Hepatocyte (in vitro differentiated cells): ENCODE data around the gene CES5A. TPM values are rescaled to one million over a fixed set of nuclear protein-coding genes. Genes with fewer than 3 reads are reported as not detected.

Experiments
- DNase-seq: peaks from one replicate; pipeline ENCODE4 v3.0.0-alpha.2; 2016; ENCODE audit warnings: low spot score
- H2AFZ ChIP-seq: fragments of 200-600 bp; sonication (generic); 2 replicates; pipeline ENCODE4 v1.6.0; 2016; ENCODE audit warnings: antibody characterized with exemption, mild to moderate bottlenecking
- H3K27ac ChIP-seq: fragments of 200-600 bp; sonication (generic); 2 replicates; pipeline ENCODE4 v1.5.1; 2016; ENCODE audit warnings: mild to moderate bottlenecking
- H3K27me3 ChIP-seq: fragments of 200-600 bp; sonication (generic); 2 replicates; pipeline ENCODE4 v1.6.1; 2016
- H3K36me3 ChIP-seq: fragments of 200-600 bp; sonication (generic); replicated peaks from 2 replicates; pipeline ENCODE4 v1.5.1; 2016; ENCODE audit warnings: low read depth; ENCODE audit not compliant: insufficient read depth
- H3K4me1 ChIP-seq: fragments of 200-600 bp; sonication (generic); 2 replicates; pipeline ENCODE4 v1.5.1; 2016; ENCODE audit warnings: mild to moderate bottlenecking, moderate library complexity; ENCODE audit not compliant: insufficient read depth
- H3K4me2 ChIP-seq: fragments of 200-600 bp; sonication (generic); 2 replicates; pipeline ENCODE4 v1.6.0; 2016
- H3K4me3 ChIP-seq: fragments of 200-600 bp; sonication (generic); 2 replicates; pipeline ENCODE4 v1.5.1; 2016; ENCODE audit warnings: mild to moderate bottlenecking
- H3K79me2 ChIP-seq: fragments of 200-600 bp; sonication (generic); 2 replicates; pipeline ENCODE4 v1.6.0; 2017; ENCODE audit warnings: mild to moderate bottlenecking
- H3K9me2 ChIP-seq: fragments of 200-600 bp; sonication (generic); replicated peaks from 2 replicates; pipeline ENCODE4 v1.6.0; 2017; ENCODE audit warnings: mild to moderate bottlenecking; ENCODE audit not compliant: insufficient read depth
- H3K9me3 ChIP-seq: fragments of 200-600 bp; sonication (generic); 2 replicates; pipeline ENCODE4 v1.5.1; 2016; ENCODE audit warnings: low read depth, mild to moderate bottlenecking
- H4K20me1 ChIP-seq: fragments of 200-600 bp; sonication (generic); 2 replicates; pipeline ENCODE4 v1.6.0; 2016; ENCODE audit warnings: mild to moderate bottlenecking; ENCODE audit not compliant: insufficient read depth, poor library complexity, severe bottlenecking
- CTCF ChIP-seq: fragments of 200-600 bp; sonication (generic); IDR thresholded peaks from 2 replicates; pipeline ENCODE4 v1.5.1; 2016; ENCODE audit warnings: antibody characterized with exemption, mild to moderate bottlenecking; ENCODE audit not compliant: poor library complexity
- EZH2 ChIP-seq: fragments of 200-600 bp; sonication (generic); IDR thresholded peaks from 2 replicates; pipeline ENCODE4 v1.6.1; 2016; ENCODE audit warnings: antibody characterized with exemption, mild to moderate bottlenecking, borderline replicate concordance
- EZH2phosphoT487 ChIP-seq: fragments of 200-600 bp; sonication (generic); IDR thresholded peaks from one replicate; pipeline ENCODE4 v1.6.1; 2018; ENCODE audit warnings: antibody characterized with exemption, mild to moderate bottlenecking, low read depth, moderate library complexity; ENCODE audit not compliant: unreplicated experiment, severe bottlenecking
- WGBS: methylation state at CpG from one replicate; pipeline ENCODE4 v1.1.6; 2016; ENCODE audit warnings: low lambda C conversion rate; ENCODE audit errors: missing lambda C conversion rate; 5-methylcytosine and 5-hydroxymethylcytosine counted together
- polyA plus RNA-seq: library from polyadenylated mRNA; unstranded; fragments of >200 nt; fragmentation: Nextera tagmentation; extraction: Ambion mirVana; gene quantifications from 2 replicates; pipeline ENCODE4 v1.2.1, GENCODE V29; 2016
- total RNA-seq: library from RNA; depleted of rRNA; stranded (reverse); fragments of >200 nt; gene quantifications from 2 replicates; pipeline ENCODE4 v1.2.3, GENCODE V29; 2014

Gene CES5A
- total and polyA plus RNA-seq, 2 experiments from 2014 or later = not detected

- no peaks in the 10 kb centered on the region for H4K20me1 ChIP-seq
- no peaks in the 10 kb centered on the region for H3K4me1 ChIP-seq
- H2AFZ ChIP-seq = no peak overlapping the region
- WGBS = 78% methylated on average over 2 of the region's 2 CpGs
- TF ChIP-seq CTCF = no peak
- no peak for TF ChIP-seq EZH2
- TF ChIP-seq EZH2phosphoT487 = no peak
- H3K27me3 ChIP-seq = no peaks in the 10 kb centered on the region
- no peaks in the 10 kb centered on the region for H3K36me3 ChIP-seq
- no peaks in the 10 kb centered on the region for H3K9me3 ChIP-seq
- no peak overlapping the region for H3K27ac ChIP-seq
- H3K9me2 ChIP-seq = no peaks in the 10 kb centered on the region
- H3K4me3 ChIP-seq = no peak overlapping the region
- no peak for DNase-seq
- H3K4me2 ChIP-seq = no peak overlapping the region
- H3K79me2 ChIP-seq = no peaks in the 10 kb centered on the region
Measured at GRCh38 chr16:55892821-55893220, 17.6 kb upstream of the CES5A start.

- no peak for DNase-seq
- Histone ChIP-seq H3K4me3 (no peak overlapping the region), H4K20me1 (no peaks in the 10 kb centered on the region), H3K27ac (no peak overlapping the region), H3K27me3 (no peaks in the 10 kb centered on the region), H2AFZ (no peak overlapping the region), H3K79me2 (no peaks in the 10 kb centered on the region), H3K9me3 (no peaks in the 10 kb centered on the region), H3K9me2 (no peaks in the 10 kb centered on the region), H3K36me3 (no peaks in the 10 kb centered on the region), H3K4me2 (no peak overlapping the region), H3K4me1 (no peaks in the 10 kb centered on the region)
- WGBS = 87% methylated on average over 2 of the region's 2 CpGs
- no peak for TF ChIP-seq EZH2phosphoT487
- no peak for TF ChIP-seq CTCF
- no peak for TF ChIP-seq EZH2
Measured at GRCh38 chr16:55889518-55889917, 14.3 kb upstream of the CES5A start.

- no peak overlapping the region for H3K4me3 ChIP-seq
- no peak overlapping the region for H3K27ac ChIP-seq
- no peaks in the 10 kb centered on the region for H3K4me1 ChIP-seq
- no peak overlapping the region for H2AFZ ChIP-seq
- no peaks in the 10 kb centered on the region for H3K79me2 ChIP-seq
- WGBS = 82% methylated on average over 2 of the region's 2 CpGs
- H3K27me3 ChIP-seq = no peaks in the 10 kb centered on the region
- H3K4me2 ChIP-seq = no peak overlapping the region
- no peaks in the 10 kb centered on the region for H4K20me1 ChIP-seq
- no peaks in the 10 kb centered on the region for H3K9me2 ChIP-seq
- TF ChIP-seq CTCF (no peak), EZH2phosphoT487 (no peak)
- no peaks in the 10 kb centered on the region for H3K9me3 ChIP-seq
- H3K36me3 ChIP-seq = no peaks in the 10 kb centered on the region
- no peak for DNase-seq
Measured at GRCh38 chr16:55888546-55888945, 13.4 kb upstream of the CES5A start.

GRCh38 chr16:55876854-55877253, 1.7 kb upstream of the CES5A start:
- H4K20me1 ChIP-seq = no peaks in the 10 kb centered on the region
- H3K4me3 ChIP-seq = no peak overlapping the region
- H3K9me3 ChIP-seq = no peaks in the 10 kb centered on the region
- H3K4me1 ChIP-seq = no peaks in the 10 kb centered on the region
- 69% methylated on average over 4 of the region's 4 CpGs for WGBS
- no peak overlapping the region for H3K4me2 ChIP-seq
- H3K79me2 ChIP-seq = no peaks in the 10 kb centered on the region
- no peak for DNase-seq
- H3K27me3 ChIP-seq = no peaks in the 10 kb centered on the region
- no peak overlapping the region for H2AFZ ChIP-seq
- no peaks in the 10 kb centered on the region for H3K36me3 ChIP-seq
- H3K27ac ChIP-seq = no peak overlapping the region
- no peaks in the 10 kb centered on the region for H3K9me2 ChIP-seq
- TF ChIP-seq CTCF (no peak), EZH2 (no peak), EZH2phosphoT487 (no peak)
